MCF 10A (cell line): ENCODE measurements around the gene ARHGEF4. TPM values are rescaled to one million over a fixed set of nuclear protein-coding genes. Genes with fewer than 3 reads are reported as not detected.

Experiments
- BruUV-seq: library from RNA; stranded (reverse); fragments of 400-500 nt; replicated peaks from 2 replicates; lab custom pipeline; 2021; lab: Mats Ljungman, UMichigan
- CTCF ChIA-PET: fragments of 300-600 bp; sonication (Branson Sonifier 250); formaldehyde crosslinking; extraction: SDS; loops from one replicate; lab custom pipeline; 2021; ENCODE audit warnings: antibody characterized with exemption, inconsistent platforms; lab: Yijun Ruan, JAX
- POLR2A ChIA-PET: fragments of 300-600, 350-650 bp; sonication (Branson Sonifier 250); formaldehyde crosslinking; extraction: SDS; loops from one replicate; lab custom pipeline; 2020; ENCODE audit warnings: antibody characterized with exemption, inconsistent platforms; lab: Yijun Ruan, JAX
- DNase-seq: peaks from one replicate; pipeline ENCODE4 v3.0.0-alpha.2; 2018; ENCODE audit not compliant: unreplicated experiment
- H3K27ac Mint-ChIP-seq: one replicate; pipeline ENCODE4 v1.8.0; 2022; ENCODE audit warnings: mild to moderate bottlenecking, low read depth, mixed read lengths; ENCODE audit not compliant: unreplicated experiment
- H3K27me3 Mint-ChIP-seq: one replicate; pipeline ENCODE4 v1.8.0; 2022; ENCODE audit warnings: mixed read lengths; ENCODE audit not compliant: insufficient read depth, unreplicated experiment
- H3K36me3 Mint-ChIP-seq: one replicate; pipeline ENCODE4 v1.8.0; 2022; ENCODE audit warnings: mild to moderate bottlenecking, moderate library complexity, mixed read lengths; ENCODE audit not compliant: insufficient read depth, unreplicated experiment
- H3K4me1 Mint-ChIP-seq: one replicate; pipeline ENCODE4 v1.8.0; 2022; ENCODE audit warnings: mixed read lengths; ENCODE audit not compliant: insufficient read depth, unreplicated experiment
- H3K4me3 Mint-ChIP-seq: one replicate; pipeline ENCODE4 v1.8.0; 2022; ENCODE audit warnings: mild to moderate bottlenecking, moderate library complexity, mixed read lengths; ENCODE audit not compliant: unreplicated experiment
- H3K9me3 Mint-ChIP-seq: one replicate; pipeline ENCODE4 v1.8.0; 2022; ENCODE audit warnings: mixed read lengths; ENCODE audit not compliant: unreplicated experiment
- intact Hi-C: fragments of 100-400 bp; cut with micrococcal nuclease; formaldehyde crosslinking; loops from 2 replicates; pipeline ENCODE4 v1.14.1; 2022
- total RNA-seq: library from RNA; stranded (reverse); gene quantifications from 2 replicates; pipeline ENCODE4 v1.2.3, GENCODE V29; 2022
- TF ChIP-seq, protein P1 (sequence below): fragments of 200-600 bp; IDR thresholded peaks from one replicate; pipeline ENCODE4 v1.8.0; 2022; ENCODE audit warnings: antibody characterized with exemption, mild to moderate bottlenecking; ENCODE audit not compliant: unreplicated experiment

ARHGEF4 gene
- total RNA-seq, 1 experiment from 2014 or later, result 52.0 TPM

GRCh38 chr2:131093006-131093695, 256.4 kb downstream of the ARHGEF4 start, which contains the start of gene FAM168B:
Gene FAM168B, minus strand, starts transcription at chr2:131093460. Its CDS starts 10,814 bp downstream, at chr2:131082646.
- Mint-ChIP-seq H3K4me3 (peak within 1 kb of the TSS; percentile 89), H3K4me1 (peaks cover 6% of the 10 kb centered on the region), H3K27me3 (no peaks in the 10 kb centered on the region), H3K27ac (peak within 1 kb of the TSS; percentile 96), H3K36me3 (peaks cover 40% of the 10 kb centered on the region), H3K9me3 (no peaks in the 10 kb centered on the region)
- peak; percentile 85 for DNase-seq
- CTCF ChIA-PET, result interaction anchor here (0.7 to 2.3 kb wide), 6 partner anchors 11 to 401 kb away, joined by 3 to 8 read pairs (median 3); no protein-coding TSS in a partner anchor
- POLR2A ChIA-PET, result interaction anchor here (0.6 to 5.0 kb wide), 29 partner anchors 8 to 751 kb away, joined by 3 to 138 read pairs (median 4); partner anchors contain the start of genes IMP4, MZT2A and PLEKHB2
- TF ChIP-seq, protein P1, sequence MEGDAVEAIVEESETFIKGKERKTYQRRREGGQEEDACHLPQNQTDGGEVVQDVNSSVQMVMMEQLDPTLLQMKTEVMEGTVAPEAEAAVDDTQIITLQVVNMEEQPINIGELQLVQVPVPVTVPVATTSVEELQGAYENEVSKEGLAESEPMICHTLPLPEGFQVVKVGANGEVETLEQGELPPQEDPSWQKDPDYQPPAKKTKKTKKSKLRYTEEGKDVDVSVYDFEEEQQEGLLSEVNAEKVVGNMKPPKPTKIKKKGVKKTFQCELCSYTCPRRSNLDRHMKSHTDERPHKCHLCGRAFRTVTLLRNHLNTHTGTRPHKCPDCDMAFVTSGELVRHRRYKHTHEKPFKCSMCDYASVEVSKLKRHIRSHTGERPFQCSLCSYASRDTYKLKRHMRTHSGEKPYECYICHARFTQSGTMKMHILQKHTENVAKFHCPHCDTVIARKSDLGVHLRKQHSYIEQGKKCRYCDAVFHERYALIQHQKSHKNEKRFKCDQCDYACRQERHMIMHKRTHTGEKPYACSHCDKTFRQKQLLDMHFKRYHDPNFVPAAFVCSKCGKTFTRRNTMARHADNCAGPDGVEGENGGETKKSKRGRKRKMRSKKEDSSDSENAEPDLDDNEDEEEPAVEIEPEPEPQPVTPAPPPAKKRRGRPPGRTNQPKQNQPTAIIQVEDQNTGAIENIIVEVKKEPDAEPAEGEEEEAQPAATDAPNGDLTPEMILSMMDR, result no peak
- intact Hi-C loops, result loop anchor here (1.0 to 5.0 kb wide), 3 partner anchors 12 to 296 kb away; partner anchors contain the start of gene PLEKHB2
- BruUV-seq, result no TSS peak

DNA sequence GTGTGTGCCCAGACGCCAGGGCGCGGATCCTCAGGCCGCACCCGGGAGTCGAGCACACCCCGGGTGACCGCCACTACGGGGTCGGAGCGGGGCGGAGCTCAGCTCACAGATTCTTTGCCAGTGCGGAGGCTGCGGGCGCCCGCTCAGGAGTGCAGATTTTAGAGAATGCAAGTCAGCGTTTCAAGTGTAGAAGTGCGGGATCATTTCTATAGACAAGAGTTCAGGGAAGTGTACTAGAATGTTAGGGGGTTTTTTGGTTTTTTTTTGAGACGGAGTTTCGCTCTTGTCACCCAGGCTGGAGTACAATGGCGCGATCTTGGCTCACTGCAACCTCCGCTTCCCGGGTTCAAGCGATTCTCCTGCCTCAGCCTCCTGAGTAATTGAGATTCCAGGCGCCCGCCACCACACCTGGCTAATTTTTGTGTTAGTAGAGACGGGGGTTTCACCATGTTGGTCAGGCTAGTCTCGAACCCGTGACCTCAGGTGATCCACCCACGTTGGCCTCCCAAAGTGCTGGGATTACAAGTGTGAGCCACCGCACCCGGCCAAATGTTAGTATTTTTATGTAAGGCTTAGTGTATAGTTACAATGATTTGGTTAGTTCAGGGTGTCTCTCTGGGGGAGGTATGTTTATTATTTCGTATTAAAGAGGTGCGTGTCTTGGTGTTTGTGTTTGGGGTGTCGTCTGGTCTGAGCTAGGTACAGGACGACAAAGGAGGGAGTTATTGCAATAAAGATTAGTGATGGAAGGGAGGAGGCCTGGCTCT, 257.2 kb downstream of the ARHGEF4 start:
- peaks cover 33% of the 10 kb centered on the region for H3K36me3 Mint-ChIP-seq

GRCh38 chr2:131094463-131095281, 258.0 kb downstream of the ARHGEF4 start:
- Mint-ChIP-seq H3K4me1 (peaks cover 6% of the 10 kb centered on the region), H3K4me3 (peak overlapping the region; percentile 89), H3K36me3 (peaks cover 25% of the 10 kb centered on the region), H3K27ac (no peak overlapping the region), H3K9me3 (no peaks in the 10 kb centered on the region), H3K27me3 (no peaks in the 10 kb centered on the region)
- DNase-seq, result no peak
- ChIA-PET CTCF (interaction anchor here (0.7 to 2.3 kb wide), 3 partner anchors 9 to 28 kb away, joined by 3 to 8 read pairs (median 3); no protein-coding TSS in a partner anchor), POLR2A (interaction anchor here (0.7 to 5.0 kb wide), 6 partner anchors 9 to 266 kb away, joined by 3 to 138 read pairs (median 4); partner anchors contain the start of gene PLEKHB2)
- BruUV-seq, result no TSS peak
- intact Hi-C loops, result loop anchor here (5.0 kb wide), 2 partner anchors 222 to 297 kb away; no protein-coding TSS in a partner anchor
- TF ChIP-seq, protein P1, result no peak

More for the DNA sequence above, 257.2 kb downstream of the ARHGEF4 start:
- peaks cover 6% of the 10 kb centered on the region for H3K4me1 Mint-ChIP-seq
- DNase-seq, result no peak
- intact Hi-C loops, result loop anchor here (1.0 to 5.0 kb wide), 3 partner anchors 11 to 297 kb away; partner anchors contain the start of gene PLEKHB2
- H3K9me3 Mint-ChIP-seq, result no peaks in the 10 kb centered on the region
- ChIA-PET POLR2A (interaction anchor here (0.6 to 5.0 kb wide), 19 partner anchors 9 to 751 kb away, joined by 3 to 138 read pairs (median 4); partner anchors contain the start of genes IMP4, MZT2A and PLEKHB2), CTCF (interaction anchor here (0.7 to 2.3 kb wide), 2 partner anchors 14 to 400 kb away, joined by 3 to 8 read pairs; no protein-coding TSS in a partner anchor)
- TF ChIP-seq, protein P1, result no peak
- peak overlapping the region; percentile 89 for H3K4me3 Mint-ChIP-seq
- no peaks in the 10 kb centered on the region for H3K27me3 Mint-ChIP-seq
- TSS peak; percentile 94 for BruUV-seq
- H3K27ac Mint-ChIP-seq, result peak overlapping the region; percentile 96

Other genes with a start within 250 kb of the ARHGEF4 start
- gene CFC1, start 237.3 kb upstream of the ARHGEF4 start, total RNA-seq, result not detected in 2 replicates
- gene POTEJ, start 225.5 kb upstream of the ARHGEF4 start, total RNA-seq, result not detected in 2 replicates
- gene GPR148, start 107.8 kb upstream of the ARHGEF4 start, total RNA-seq, result not detected in 2 replicates
- not detected in 2 replicates for gene AMER3, start 81.4 kb upstream of the ARHGEF4 start, total RNA-seq